Keratinocyte (primary cell): ENCODE measurements around the gene FAM234A.

Experiments used
- CTCF ChIP-seq, 3 experiments: IDR thresholded peaks in 1 of 3; conservative IDR thresholded peaks in 1 of 3; optimal IDR thresholded peaks in 1 of 3; 2 replicates in 2 of 3; 3 replicates in 1 of 3; pipeline versions ENCODE3 to v1.5.1; 2011; ENCODE audit warnings: low read length in 3 of 3, mild to moderate bottlenecking in 3 of 3, moderate library complexity in 2 of 3, control low read depth in 1 of 3, inconsistent platforms in 1 of 3; ENCODE audit not compliant: insufficient read depth in 2 of 3; ENCODE audit errors: extremely low read depth in 1 of 3
- EZH2 ChIP-seq: IDR thresholded peaks from one replicate; pipeline ENCODE4 v1.6.1; 2012; ENCODE audit warnings: inconsistent platforms, mild to moderate bottlenecking, low read length, moderate library complexity

- TF ChIP-seq CTCF (optimal IDR thresholded peaks at IDR 0.05 in 1 of 3, IDR thresholded peaks at IDR 0.05 in 1 of 3, conservative IDR thresholded peaks at IDR 0.05 in 1 of 3; ENCODE audit: extremely low read depth in 1 of 3, insufficient read depth in 2 of 3, low read length in 3 of 3), result no peak
- no peak for TF ChIP-seq EZH2
Measured at GRCh38 chr16:200388-200787, 34.2 kb upstream of the FAM234A start.
